GM21723 (cell line): ENCODE measurements around the gene RPL13.

Experiments used
- ATAC-seq: cut with Tn5 transposase; IDR thresholded peaks from one replicate; pipeline ENCODE4 v1.9.1; 2021; ENCODE audit warnings: mild to moderate bottlenecking, moderate library complexity; ENCODE audit not compliant: unreplicated experiment

RPL13 gene

DNA sequence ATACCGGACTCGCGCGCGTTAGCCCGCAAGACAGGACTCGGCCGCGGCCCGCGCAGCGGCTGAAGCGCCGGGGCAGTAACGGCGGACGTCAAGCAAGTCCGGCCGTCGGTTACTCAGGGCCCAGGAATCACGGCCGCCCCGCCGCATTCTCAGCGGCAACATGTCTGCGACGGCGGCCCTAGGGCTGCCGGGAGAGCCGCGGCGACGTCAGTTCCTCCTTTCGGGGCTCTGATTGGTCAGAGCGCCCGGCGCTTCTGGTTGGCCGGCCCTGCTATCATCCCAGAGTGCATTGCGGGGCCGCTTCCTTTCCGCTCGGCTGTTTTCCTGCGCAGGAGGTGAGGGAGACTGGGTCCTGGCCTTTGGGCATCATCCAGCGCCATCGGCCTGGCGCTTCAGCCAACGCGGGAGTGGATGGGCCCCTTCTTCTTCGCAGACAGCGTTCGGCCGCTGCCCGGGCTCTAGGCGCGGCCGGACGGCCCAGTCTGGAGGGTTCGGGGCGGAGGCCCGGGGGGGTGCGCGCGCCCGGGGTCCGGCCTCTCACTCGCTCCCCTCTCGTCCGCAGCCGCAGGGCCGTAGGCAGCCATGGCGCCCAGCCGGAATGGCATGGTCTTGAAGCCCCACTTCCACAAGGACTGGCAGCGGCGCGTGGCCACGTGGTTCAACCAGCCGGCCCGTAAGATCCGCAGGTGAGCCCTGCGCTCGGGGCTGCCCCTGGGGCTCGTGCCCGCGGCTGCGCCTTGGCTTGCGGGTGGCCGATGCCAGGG is at the start of gene RPL13:
Gene RPL13 (plus strand): TSS at position 305 of the 764 bp plus-strand sequence. CDS start 278 bp downstream, at position 583.
- peak; percentile 83 for ATAC-seq

DNA sequence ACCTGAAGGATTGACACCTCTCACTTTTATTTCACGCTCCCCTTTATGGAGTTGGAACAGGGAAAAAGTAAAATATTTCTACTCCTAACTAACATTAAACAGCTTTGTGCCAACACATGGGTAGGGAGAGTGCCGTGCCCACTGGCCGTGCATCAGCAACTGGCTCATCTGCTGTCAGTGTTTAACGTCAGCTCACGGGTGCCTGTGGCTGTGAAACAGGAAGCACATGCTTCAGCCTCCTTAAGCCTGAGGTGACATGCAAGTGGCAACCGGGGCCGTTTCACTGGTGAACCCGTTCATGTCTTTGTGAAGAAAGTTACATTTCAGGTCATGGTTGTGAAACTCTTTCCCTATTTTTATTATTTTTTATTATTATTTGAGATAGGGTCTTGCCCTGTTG is 49.1 kb upstream of the RPL13 start:
- ATAC-seq, result no peak

DNA sequence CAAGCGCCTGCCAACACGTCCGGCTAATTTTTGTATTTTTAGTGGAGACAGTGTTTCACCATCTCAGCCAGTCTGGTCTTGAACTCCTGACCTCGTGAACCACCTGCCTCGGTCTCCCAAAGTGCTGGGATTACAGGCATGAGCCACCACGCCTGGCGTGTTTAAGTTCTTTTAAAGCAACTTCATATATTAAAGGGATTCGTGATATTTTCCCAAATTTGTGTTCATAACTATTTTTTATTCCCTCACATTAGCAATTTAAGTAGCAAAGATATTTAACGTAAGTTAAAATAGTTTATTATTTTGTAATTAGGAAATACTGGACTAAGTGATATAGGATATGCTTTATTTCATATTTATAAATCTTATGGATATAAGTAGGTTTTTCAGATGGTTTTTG is 48.0 kb upstream of the RPL13 start:
- no peak for ATAC-seq

DNA sequence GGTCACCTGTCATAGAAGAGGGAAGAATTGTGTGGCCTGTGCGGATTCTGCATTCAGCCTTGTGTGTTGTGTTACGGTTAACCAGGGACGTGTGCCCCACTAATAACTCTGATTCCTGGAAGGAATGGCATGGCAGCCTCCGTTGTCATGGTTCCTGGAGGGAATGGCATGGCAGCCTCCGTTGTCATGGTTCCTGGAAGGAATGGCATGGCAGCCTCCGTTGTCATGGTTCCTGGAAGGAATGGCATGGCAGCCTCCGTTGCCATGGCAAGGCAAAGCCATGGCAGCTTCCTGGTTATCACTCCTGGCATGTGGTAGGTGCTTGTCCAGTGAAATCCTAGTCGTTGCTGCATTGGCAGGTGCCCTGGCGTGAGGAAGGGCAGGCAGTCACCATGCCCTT is 43.4 kb upstream of the RPL13 start:
- no peak for ATAC-seq

DNA sequence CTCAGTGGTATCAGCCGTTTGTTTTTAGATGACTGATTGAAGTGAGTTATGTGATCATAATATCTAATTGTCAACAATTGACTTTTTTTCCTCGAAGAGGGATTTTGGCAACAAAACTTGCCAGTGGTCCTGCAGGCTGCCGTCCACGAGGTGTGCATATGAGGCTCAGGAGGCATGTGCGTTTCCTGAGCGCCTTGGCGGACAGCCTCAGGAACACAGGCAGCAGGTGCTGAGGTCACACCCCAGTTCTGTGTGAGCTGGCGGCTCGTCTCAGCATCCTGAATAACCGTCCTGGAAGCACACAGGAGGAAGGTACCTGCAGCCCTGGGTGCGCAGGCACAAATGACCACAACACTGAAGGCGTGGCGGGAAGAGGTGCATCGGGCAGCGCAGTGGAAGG is 40.6 kb upstream of the RPL13 start:
- no peak for ATAC-seq

DNA sequence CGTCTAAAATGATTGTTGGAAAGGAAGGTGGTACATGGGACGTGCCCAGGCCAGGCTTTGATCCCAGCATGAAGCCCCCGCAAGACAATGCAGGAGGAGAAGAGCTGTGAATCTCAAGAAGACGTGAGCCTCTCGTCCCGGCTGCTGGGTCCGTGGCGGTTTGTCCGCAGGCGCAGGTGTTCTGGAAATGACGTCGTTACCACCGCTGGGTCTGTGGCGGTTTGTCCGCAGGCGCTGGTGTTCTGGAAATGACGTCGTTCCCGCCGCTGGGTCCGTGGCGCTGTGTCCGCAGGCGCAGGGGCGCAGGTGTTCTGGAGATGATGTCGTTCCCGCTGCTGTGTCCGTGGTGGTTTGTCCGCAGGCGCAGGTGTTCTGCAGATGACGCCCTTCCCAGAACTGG is 38.2 kb upstream of the RPL13 start:
- no peak for ATAC-seq

DNA sequence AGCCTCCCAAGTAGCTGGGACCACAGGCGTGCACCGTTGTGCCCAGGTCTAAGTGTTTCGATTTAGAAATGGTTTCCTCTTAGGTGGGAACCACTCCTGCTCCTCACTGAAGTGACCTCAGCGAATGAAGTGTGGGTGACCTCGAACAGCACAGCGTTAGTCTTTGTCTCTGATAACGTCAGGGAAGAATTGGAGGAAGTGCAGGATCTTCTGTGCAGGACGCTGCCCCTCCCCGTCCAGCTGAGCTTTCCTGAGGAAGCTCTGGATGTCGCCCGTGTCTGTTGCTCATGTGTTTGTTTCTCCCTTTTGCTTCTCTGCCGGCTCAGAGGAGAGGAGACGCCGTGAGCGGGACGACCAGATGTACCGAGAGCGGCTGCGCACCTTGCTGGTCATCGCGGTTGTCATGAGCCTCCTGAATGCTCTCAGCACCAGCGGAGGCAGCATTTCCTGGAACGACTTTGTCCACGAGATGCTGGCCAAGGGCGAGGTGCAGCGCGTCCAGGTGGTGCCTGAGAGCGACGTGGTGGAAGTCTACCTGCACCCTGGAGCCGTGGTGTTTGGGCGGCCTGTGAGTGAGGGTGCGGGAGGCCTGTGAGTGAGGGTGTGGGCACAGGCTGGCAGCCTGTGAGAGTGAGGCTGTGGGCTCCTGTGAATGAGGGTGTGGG is 36.7 kb upstream of the RPL13 start:
- ATAC-seq, result no peak

DNA sequence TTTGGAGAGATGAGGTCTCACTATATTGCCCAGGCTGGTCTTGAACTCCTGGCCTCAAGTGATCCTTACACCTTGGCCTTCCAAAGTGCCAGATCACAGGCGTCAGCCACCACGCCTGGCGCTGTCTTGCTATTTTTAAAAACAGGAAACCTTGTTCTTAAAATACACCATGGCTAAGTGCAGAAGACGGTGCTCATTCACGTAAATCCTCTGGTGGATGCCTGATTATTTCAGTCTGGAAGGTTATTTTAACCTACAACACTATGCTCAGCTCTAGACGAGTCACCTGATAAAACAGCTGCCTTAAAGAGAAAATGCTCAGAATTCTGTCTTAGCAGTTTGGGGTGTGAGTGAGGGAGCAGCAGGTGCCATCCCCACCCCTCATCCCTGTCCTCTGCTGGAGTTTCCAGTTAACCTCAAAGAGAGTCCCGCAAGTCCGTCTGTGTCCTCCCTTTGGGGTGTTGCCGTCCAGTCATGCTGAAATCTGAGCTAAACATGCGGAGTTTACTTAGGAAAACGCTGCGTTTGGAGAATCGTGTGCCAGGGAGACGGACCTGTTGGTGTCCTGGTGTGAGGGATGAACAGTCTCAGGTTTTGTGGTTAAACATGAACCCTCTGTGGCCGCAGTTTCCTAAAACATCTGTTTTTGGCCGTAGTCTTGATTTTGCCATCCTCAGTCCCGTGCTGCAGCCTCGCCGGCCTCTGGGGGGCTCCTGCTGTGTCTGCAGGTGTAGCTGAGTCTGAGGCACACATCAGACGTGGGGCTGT is 35.2 kb upstream of the RPL13 start:
- ATAC-seq, result no peak

DNA sequence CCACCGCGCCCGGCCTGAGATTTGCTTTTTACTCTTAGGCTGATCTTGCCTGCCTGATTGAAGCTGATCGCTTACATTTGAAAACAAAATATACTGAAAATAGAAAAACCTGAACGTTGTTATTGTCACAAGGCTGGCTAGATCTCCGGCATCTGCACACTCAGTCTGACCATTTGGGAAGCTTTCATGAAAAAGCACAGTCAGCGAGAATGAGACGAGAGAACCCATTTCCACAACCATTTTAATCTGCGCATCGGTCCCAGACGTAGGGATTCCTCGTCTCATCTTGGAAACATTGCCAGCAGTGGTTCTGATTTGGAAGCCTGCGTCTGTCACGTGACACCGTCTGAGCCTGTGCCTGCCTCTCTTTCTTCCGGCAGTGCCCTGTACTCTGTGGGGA is 31.4 kb upstream of the RPL13 start:
- no peak for ATAC-seq

DNA sequence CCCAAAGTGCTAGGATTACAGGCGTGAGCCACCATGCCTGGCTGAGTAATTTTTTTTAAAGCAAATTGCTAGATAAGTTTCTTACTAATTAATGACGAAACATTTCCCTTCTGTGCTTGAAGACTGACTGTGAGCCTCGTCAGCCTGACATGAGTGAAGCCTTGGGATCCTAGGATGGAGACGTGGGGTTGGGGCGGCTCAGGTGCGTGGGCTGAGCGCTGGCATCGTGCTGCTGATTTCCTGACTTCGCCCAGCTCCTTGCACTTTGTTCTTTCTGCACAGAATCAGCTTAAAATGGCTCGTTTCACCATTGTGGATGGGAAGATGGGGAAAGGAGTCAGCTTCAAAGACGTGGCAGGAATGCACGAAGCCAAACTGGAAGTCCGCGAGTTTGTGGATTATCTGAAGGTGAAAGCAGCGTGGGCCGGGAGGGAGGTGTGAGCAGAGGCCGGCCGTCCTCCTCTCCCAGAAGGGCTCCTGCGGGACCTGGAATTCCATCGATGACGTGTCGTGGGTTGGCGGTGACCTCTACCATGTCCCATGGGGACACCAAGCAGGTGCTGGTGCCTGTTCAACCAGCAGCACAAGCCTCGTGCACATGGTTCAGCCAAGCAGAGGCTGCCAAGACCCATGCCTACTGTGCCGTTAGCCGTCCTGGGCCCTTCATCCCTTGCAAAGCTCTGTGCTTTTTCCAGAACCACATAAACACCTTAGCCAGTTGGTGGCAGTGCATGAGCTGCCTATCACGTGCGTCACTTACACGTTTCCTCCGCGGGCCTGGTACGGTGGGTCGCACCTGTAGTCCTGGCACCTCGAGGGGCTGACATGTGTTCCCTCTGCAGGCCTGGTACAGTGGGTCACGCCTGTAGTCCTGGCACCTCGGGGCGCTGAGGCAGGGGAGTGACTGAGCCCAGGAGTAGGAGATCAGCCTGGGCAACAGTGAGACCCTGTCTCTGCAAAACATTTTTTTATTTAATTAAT is 29.8 kb upstream of the RPL13 start:
- no peak for ATAC-seq

DNA sequence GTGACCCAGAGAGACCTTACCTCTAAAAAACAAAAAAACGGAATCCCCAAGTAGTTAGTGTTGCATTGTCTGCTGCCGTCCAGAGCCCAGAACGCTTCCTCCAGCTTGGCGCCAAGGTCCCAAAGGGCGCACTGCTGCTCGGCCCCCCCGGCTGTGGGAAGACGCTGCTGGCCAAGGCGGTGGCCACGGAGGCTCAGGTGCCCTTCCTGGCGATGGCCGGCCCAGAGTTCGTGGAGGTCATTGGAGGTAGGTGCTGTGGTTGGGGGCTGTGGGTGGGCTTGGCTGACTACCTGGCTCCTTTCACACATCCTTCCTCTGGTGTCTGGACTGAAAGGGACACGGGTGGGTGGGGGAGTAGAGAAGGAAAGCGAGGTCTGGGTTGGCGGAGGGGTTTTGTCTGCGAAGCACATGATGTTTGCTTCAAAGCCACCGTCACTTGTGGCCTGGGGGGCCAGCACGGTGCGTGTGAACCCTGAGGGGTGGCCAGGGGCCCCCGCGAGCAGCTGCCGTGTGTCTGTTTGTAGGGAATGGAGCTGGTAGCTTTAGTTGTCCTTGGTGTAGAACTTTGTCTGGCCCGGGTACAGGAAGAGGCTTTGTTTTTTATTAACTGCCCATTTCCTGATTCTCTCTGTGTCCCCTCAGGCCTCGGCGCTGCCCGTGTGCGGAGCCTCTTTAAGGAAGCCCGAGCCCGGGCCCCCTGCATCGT is 28.5 kb upstream of the RPL13 start:
- ATAC-seq, result no peak

DNA sequence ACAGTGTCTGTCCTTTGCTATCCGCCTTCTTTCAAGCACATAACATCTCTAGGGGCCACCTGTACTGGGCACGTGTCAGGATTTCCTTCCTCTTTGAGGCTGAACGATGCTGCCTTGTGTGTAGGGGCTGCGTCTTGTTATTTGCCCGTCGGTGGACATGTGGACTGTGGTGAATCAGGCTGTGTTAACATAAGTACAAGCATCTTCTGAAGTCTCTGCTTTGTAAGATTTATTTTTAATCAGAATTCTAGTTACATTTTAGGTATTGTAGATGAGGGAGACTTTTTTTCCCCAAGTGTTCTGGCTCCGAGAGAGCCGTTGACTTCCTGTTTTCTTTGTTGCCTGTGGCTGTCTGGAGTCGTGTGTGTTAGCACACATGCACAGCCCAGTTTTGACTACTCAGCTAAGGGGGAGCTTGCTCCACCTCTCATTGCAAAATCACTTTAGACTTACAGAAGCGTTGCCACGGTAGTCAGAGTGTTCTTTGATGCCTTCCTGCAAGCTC is 26.2 kb upstream of the RPL13 start:
- no peak for ATAC-seq

DNA sequence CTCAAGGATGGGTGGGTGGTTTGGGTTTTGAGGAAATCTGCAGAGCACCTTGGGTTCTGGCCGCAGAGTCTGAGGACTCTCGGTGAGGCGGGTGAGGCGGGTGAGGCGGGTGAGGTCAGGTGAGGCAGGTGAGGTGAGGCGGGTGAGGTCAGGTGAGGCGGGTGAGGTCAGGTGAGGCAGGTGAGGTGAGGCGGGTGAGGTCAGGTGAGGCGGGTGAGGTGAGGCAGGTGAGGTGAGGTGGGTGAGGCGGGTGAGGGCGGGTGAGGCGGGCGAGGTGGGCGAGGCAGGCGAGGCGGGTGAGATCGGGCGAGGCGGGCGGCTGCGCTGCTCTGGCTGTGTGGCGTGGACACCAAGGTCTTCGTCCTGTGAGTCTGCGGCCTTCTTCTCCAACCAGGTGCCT is 24.1 kb upstream of the RPL13 start:
- no peak for ATAC-seq

DNA sequence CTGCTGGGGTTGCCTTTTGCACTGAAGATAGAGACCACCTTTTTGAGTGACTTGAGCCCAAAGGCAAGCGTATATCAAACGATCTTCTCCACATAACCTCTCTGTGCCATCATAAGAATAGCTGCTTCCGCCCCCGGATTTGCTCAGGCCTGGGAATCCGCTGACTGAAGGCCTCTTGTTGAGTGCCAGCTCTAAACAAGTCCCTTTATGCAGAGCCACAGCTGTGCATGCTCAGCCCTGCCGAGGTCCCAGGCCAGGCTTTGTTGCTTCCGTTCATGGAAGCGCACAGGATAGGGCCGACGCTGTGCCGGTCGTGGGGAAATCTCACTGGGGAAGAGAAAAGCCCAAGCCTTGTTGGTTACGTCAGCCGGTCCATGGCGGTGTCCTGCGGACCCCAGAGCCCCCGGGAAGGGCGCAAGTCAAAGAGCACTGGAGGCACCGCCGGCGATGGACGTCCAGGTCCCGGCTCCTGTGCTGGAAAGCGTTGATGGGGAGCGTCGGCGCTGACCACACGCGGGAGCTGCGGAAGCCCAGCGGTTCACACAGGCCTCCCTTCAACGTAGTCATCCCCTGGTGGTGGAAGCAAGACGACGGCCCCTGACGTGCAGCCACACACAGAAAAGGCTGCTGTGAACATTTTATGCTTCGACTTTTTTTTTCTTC is 23.5 kb upstream of the RPL13 start:
- ATAC-seq, result no peak

DNA sequence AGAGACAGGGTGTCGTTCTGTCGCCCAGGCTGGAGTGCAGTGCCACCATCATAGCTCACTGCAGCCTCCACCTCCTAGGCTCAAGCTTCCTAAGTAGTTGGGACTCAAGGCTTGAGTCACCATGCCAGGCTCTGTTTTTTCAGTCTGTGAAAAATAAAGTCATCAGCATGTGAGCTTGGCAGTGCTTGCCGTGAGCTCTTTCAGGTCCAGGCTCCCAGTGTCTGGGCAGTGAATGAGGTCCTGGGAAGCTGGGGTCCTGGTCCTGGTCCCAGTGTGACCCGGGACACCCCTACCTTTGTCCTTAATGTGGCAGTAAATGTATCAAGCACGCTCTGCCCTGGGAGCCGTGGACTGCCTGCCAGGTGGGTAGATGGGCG is 22.9 kb upstream of the RPL13 start:
- ATAC-seq, result no peak

DNA sequence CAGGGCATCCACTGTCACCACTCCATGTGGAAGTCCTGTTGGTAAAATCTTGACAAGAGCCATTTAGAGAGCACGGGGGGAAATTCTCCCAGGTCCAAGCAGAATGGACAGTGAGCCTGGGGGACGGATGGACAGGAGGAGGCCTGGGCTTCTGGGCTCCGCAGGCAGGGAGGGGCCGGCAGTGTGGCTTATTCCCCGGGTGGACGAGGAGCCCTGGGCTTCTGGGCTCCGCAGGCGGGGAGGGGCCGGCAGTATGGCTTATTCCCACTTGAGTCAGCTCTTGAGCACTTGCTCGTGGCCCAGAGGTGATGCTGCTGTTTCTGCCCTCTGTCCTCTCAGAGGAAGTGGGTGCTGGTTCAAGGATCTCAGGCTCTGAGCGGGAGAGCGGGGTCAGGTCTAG is 22.2 kb upstream of the RPL13 start:
- ATAC-seq, result no peak

DNA sequence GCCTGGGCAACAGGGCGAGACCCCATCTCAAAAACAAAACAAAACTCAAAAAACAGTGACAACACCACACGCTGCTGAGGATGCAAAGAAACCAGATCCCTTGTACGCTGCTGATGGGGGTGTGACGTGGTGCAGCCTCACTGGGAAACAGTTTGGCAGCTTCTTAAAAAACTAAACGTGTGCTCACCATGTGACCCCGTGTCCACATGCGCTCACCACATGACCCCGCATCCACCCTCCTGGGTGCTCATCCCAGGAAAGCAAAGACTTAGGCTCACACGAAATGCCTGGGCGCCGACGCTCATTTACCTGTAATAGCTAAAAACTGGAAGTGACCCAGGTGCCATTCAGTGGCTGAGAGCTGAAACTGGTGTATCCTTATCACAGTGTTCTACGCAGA is 19.9 kb upstream of the RPL13 start:
- ATAC-seq, result no peak

DNA sequence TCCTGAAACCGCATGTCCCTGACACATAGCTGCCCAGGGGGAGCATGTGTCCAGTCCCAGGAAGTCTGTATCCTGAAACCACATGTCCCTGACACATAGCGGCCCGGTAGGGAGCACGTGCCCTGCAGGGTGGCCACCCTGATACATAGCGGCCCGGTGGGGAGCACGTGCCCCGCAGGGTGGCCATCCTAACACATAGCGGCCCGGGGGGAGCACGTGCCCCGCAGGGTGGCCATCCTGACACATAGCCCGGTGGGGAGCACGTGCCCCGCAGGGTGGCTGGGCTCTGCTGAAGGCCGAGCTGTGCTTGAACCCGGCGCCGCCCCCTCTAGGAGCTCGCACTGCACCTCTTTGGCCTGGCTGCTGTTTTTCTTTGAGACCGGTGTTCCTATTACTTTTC is 18.7 kb upstream of the RPL13 start:
- ATAC-seq, result no peak

DNA sequence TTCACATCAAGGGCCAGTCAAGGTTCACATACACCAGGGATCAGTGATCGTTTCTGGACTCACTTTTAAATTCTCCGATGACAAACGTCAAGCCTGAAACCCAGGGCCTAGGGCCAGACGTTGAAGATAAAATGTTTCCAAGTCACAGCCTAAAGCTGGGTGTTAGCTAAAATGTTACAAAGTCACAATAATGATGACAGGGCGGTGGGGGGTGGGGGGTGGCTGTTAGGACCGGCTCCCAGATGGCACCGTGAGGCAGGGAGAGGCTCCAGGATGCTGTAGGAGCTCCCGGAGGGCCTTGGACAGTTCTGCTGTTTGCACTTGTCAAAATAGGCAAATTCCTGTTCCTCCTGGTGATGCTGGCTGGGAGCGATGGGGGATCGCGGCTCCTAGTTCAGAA is 16.4 kb upstream of the RPL13 start:
- no peak for ATAC-seq

DNA sequence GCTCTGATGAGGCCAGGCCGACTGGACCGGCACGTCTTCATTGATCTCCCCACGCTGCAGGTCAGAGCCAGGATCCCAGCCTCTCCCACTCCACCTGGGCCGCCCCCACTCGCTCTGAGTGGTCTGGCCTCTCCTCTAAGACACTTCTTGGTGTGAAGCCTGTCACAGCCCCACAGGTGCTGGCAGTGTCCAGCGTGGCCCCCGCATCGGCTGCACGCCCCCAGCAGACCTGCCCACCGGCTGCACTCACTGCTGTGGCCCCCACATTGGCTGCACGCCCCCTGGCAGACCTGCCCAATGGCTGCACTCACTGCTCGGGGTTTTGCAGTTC is 15.8 kb upstream of the RPL13 start:
- ATAC-seq, result no peak
